Activated gamma-delta T cell treated with anti-CD3 and anti-CD28 coated beads, Interleukin-2, amount 50 U/mL, for 16 hours (primary cell): ENCODE results near the gene C1orf159.

Experiments used
- DNase-seq: peaks from one replicate; pipeline ENCODE4 v3.0.0-alpha.2; 2020; ENCODE audit warnings: low read depth

Gene C1orf159

DNA sequence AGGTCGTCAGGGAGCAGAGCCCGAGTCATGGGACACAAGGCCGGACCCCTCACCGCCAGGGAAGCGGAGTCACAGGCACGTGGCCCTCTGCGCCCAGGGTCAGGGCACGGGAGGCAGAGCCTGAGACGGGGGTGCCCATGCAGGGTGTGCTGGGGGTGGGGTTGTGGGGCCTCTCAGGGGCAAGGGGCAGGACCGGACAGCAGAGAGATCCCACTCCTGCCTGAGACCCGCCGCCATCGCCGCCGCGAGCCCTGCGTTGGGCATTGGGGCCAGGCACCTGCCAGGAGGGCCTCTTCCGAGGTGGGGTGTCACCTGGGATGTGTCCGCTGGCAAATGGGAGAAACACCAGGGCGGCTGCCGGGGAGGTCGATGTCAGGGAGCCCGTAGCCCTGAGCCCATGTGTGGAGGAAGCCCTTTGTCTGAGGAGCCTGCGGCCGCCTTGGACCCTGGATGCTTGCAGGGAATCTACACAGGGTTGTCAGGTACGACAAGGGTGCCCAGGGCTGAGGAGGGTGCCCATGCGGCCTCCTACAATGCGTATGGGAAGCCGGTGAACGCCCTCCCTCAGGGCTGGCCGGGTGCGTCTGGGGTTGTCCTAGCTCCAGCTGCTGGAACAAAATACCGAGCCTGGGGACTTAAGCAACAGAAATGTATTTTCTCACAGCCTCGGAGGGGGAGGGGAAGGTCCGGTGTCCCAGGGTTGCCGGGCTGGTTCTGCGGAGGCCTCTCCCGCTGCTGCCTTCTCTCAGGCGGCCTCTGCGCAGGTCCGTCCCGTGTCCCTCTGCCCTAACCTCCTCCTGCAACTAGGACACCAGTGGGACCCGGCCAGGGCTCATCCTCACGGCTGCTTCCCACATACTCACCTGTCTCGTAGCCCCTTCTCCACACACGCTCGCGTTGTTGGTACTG lies 16.4 kb upstream of the C1orf159 start:
- no peak for DNase-seq

DNA sequence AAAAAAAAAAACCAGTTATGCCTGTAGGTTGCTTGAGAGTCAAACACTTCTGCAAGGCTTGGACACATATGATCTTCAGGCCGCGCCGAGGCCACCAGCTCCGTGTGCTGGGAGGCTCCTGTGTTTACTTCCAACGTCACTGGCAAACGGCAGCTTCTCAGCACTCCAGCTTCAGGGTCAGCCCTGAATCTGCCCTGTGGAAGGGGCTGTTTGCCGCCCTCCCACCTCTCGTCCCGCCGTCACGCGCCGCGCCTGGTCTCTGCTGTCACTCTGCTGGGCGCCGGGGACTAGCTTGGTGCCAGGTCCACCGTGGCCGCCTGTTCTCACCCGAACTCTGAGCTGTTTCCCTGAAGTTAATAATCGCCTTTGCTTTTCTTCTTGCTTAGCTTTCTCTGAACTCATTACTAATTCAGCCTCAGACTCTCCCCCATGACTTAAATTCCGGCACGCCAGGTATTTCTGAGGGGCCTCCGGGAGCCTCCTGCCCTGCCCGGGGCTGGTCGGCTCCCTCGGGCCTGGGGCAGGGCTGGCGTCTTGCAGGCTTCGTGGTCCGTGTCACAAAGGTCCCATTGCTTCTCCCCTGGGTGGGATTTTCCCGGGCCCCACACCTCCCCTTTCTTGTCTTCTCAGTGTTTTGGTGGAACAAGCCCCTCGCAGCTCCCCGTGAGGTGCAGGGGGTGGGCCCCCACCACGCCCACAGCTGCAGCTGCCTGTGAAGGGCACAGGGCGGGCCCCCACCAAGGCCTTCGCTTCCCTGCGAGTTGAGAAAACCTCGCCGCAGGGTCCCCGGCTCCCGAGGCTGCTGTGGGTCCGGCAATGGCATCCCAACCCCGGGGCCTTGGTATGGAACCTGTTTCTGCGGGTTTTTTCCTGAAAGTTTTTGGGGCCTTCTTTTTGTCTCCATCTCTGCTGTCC lies 14.6 kb upstream of the C1orf159 start:
- DNase-seq, result no peak

DNA sequence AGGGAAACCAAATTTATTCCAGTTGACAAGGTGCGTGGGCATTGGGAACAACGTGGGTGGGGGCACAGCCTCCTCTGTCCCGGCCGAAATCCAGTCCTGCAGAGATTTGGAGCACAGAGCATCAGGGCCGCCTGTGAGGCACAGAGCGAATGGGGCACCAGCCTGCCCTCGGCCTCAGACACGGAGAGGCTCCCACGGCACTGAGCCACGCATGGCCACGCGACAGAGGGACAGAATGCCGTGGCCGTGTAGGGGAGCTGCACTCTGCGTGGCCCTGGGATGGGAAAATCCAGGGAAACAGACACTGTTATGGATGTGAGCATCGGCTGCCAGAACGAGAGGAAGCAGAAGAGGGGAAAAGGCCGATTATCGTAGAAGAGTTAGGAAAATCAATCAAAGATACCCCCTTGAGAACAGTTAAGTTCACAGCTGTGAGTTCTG lies 13.5 kb upstream of the C1orf159 start:
- no peak for DNase-seq

DNA sequence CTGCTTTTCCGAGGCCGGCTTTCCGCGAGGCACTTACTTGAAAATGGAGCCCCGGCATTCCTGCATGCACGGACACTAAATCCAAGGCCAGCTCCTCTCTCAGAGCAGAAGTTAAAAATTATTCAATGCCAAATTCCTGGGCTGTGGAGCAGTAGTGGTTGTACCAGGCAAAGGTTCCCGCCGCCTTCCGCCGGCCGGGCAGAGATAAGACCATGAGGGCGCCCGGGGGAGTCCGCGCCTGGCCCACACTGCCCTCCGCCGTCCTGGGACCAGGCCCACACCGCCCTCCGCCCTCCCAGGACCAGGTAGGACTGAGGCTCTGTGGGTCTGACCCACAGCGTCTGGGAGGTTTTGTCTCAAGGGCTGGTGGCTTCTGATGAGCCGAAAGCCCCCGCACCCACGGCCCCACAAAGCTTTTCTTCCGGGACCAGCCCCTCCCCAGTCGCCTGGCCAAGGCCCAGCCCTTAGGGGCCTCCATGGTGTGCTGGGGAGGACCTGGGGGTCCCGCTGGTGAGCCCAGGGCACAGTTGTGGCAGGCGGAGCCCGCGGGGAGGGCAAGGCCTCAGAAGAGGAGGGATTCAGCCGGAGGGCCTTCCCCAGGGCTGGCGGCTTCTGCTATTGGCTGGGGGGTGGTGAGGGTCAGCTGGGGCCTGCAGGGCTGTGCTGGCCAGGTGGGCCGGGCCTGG lies 12.7 kb upstream of the C1orf159 start:
- no peak for DNase-seq

DNA sequence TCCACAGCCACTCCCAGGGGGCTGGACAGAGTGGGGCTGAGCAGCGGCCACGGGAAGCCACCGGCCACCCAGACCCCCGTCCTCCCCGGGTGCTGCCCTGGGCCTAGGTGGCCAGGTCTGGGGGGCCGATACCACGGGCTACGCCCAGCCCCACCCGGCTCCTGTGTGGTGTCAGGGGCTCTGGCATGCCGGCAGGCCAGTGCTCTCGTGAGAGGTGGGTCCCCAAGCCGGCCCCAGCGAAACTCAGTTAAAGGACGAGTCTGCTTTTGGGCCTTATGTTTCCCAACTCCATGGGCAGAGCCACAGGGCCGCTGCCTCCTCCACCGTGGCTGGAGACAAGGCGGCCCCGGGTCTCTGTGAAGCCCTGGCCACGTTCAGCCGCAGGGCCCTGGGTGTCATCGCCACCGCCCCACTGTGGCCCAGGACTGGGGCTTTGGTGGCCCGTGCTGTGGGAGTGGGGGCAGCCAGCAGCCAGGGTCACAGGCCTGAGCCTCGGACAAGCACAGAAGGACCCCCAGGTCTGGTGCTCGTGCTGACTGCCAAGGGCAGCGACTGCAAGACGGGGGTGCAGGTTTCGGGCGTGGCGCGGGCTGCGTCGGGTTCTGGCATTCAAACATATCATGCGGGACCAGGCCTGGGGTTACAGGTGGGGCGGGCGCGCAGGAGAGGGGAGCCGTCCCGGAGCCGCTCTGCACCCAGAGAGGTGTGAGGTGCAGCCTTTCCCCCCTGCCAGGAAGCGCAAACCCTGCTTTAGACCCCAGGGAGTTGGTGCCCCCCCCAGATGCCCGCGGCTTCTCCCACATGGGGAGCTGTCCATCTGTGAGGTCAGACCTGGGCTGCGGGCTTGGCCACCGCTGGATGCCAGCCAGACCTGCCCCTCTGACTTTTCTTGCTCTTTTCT lies 11.9 kb upstream of the C1orf159 start:
- DNase-seq, result no peak

DNA sequence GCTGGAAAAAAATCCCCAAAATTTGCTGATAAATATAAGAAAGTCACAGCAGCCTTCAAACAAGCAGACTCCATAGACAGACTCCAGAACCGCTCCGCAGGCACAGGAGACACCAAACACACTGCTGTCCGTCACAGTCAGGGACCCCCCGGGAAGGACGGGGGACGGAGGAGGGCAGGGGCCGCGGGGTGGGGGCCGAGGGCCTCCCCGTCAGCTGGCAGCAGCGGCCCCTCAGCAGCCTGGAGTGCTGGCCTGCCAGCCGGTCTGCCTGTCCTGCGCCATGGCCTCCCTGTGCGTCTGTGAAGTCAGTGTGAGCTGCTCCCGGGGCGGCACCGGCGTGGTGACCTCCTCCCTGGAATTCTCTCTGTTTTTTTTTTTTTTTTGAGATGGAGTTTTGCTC lies 10.1 kb upstream of the C1orf159 start:
- DNase-seq, result no peak

DNA sequence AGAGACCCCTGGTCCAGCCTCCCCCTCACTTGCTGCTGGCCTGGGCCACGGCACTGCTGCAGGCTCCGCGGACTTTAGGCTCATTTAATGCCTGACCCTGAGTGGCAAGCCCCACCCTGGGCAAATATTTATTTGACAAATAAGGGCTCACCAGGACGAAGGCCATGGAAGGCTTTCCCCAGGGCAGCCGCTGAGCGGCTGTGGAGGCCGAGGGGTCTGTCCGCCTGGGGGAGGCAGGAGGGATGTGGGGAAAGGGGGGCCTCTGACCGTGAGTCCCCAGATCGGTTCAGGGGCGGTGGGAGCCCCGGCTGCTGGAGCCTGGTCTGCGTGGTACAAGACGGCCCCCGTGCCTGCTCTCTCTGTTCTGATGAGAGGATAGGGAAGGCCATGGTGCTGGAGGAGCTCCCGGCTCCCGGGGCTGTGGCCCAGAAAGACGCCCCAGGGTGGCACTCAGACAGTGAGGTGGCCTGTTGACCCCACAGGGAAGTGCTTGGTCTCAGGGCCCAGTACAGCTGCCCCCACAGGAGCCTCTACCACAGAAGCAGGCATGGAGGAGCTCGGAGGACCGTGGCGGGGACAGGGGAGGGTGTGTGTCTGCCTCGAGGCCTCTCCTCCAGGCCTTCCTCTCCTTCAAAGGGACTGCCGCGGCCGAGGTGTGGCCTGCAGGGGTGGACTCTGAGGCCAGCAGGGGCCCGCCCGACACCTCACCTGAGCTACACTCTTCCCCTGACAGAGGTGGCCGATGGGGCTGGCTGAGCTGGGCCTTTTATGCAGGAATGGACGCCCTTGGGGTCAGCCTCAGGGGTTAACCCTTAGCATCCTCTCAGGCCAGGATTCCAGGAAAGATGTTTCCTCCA lies 9.1 kb upstream of the C1orf159 start:
- DNase-seq, result no peak

DNA sequence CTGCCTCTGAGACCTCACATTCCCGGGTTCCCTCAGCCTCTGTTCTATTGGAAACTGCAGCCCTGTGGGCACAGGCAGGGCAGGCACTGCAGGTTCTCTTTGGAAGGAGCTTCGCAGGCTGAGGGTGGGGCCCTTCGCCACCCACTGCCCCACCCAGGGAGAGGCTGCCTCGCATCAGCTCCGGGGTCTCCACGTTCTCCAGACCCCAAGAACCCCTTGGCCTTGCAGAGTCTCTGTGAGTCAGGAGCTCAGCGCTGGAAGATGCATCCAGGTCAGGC lies 8.6 kb upstream of the C1orf159 start:
- DNase-seq, result no peak

DNA sequence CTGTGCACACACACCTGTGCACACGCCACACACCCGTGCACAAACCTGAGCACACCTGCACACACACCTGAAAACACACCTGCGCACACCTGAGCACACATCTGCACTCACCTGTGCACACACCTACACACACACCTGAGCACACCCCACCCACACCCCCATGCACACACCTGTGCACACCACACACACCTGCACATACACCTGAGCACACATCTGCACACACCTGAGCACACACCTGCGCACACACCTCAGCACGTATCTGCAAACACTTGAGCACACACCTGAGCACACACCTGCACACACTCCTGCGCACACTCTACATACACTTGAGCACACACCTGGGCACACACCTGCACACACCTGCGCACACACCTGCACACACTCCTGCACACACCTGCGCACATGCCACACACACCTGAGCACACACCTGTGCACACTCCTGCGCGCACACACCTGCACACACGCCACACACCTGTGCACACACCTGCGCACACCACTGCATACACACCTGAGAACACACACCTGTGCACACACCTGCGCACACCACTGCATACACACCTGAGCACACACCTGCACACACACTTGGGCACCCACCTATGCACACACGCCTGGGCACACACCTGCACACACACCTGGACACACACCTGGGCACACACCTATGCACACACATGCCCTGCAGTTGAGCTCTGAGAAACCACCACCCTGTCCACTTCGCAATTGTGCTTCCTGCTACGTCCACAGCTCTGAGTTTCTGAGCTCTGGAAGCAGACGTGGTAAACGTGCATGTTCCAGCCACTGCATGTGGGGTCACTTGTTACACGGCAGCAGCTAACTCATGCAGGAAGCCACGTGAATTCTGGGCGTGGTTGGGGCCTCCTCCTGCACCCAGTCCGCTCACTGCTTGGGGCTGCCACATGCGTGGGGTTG lies 8.0 kb upstream of the C1orf159 start:
- DNase-seq, result no peak

DNA sequence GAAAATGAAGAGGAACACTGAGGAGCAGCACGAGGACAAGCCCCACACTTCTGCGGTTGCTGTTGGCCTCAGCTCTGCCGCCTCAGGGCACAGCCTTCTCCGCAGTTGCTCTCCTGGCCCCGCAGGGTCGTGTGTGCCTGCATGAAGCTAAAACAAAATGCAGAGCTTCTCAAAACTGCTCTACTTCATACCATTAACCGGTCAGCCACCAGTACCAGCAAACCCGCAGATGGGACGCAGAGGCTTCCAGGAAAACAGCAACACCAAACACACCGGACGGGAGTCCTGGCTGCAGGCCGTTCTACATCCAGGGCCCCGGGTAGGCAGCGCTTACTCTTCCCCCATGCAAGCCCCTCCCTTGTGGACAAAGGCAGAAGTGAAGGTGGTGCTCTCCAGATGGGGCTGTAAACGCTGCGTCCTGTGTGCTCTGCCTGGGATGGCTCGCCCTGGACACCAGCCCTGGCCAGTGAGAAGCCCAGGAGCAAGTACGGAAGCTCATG lies 7.1 kb upstream of the C1orf159 start:
- DNase-seq, result no peak

DNA sequence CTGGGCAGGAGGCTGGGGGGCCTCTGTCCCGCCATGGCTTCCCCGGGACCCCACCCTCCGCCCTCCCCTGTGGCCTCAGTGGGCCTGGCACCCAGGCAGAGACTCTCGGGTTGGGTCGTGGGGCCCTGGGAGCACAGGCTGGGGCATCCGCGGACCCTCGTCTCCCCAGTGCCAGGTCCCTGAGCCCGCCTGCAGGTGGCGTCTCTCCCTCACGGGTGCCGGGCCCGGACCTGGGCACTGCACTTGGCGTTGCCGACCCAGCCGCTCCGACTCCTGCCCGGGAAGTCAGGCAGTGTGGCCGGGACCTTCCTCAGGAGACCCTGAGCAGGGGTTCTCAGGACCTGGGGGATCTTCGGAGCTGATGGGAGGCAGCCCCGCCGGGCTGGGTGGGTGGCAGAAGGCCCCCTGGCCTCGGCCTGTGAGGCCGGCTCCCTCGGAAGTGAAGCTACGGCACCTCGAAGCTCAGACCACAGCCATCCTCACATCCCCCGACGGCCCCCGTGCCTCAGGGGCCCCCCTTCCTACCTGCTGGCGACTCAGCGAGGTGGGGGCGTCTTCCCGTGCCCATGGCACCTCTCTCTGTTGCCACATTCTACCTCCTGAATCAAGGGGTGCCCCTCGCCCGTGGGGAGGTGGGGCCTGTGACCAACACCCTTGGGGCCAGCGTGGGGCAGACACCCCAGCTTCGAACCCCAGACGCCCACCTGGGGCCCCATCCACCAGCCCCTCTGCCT lies 6.4 kb upstream of the C1orf159 start:
- peak; percentile 77 for DNase-seq

DNA sequence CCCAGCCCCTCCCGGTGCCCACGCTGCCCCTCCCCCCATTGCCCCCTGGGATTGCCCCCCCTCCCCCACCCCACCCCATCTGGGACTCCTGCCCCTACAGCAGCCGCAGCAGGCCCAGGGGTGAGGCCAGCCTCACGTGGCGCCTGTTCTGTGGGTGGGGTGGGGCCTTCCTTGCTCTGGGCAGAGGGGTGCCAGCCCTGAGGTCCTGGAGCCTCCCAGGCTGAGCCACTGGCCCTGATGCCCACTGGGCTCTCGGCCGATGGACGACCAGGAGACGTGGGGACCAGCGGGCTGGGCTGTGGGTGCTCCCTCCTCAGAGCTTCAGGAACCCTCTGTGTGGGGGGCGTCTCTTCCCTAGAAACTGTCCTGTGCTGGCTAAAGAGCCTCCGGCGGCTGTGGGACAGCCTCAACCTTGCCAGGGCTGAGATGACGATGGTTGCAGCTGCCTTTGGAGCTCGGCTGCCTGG lies 5.8 kb upstream of the C1orf159 start:
- DNase-seq, result no peak

DNA sequence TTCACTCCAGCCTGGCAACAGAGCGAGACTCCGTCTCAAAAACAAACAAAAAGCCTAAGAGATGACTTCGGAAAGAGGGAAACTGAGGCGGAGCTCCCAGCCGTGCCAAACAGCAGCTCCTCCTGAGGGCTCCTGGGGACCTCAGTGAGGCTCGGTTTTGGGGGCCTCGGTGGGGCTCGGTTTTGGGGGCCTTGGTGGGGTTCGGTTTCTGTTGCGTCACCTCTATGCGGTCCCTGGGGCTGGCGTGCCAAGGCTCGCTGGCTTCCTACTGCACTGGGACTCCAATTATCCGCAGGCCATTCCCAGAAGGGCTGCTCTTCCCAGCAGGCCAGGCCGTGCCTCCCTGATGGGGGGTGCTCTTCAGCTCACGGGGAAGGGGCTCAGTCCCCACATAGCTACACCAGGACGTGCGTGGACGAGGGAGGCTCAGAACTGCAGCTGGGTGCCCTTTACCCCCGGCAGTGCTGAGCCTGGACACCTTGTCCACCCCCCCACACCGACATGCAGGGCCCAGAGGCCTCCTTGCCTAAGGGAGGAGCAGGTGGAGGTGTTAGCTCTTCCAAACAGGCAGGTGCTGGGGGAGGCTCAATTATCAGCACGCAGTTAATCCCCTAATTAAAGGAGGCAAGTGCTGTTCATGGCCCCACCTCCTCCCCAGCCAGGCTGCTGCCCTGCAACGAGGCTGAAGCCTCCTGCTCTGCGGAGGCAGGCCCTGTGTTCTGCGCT lies 5.1 kb upstream of the C1orf159 start:
- no peak for DNase-seq

DNA sequence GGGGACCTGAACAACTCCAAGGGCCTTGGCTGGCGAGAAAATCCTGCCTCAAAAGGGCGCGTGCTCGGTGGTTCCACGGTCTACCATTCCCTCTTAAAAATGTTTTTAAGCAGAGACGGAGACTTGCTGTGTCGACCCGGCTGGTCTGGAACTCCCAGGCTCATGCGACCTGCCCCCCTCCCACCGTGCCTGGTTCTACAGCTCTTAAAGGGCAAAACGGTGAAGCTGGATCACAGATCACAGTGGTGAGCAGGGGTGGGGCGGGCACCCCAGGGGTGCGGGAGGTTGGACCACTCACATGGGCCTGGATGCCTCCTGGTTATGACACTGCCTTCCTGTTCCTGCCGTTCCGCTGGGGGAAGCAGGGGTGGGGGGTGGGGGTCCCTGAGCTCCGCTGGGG lies 4.2 kb upstream of the C1orf159 start:
- no peak for DNase-seq

DNA sequence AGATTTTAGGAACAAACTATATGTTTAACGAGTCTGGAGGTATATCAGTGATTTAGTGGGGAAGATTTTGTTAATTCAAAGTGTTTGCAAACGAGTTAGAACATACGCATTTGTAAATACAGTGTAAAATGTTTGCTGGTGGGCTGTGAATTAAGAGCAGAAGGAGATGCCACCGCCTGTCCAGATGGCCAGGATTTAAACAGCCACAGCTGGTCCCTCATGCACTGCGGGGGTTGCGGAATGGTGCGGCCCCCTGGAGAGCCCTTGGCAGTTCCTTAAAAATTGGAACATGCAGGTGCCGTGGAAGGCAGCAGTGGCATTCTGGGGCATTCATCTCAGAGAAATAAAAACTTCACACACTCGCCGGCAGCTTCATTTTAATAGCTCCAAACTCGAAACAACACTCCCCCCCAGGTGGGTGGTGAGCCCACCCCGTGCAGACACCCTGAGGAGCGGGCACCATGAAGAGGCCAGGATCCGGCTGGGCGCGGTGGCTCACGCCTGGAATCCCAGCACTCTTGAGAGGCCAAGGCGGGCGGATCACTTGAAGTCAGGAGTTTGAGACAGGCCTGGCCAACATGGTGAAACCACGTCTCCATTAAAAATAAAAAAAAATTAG lies 3.5 kb upstream of the C1orf159 start:
- no peak for DNase-seq

DNA sequence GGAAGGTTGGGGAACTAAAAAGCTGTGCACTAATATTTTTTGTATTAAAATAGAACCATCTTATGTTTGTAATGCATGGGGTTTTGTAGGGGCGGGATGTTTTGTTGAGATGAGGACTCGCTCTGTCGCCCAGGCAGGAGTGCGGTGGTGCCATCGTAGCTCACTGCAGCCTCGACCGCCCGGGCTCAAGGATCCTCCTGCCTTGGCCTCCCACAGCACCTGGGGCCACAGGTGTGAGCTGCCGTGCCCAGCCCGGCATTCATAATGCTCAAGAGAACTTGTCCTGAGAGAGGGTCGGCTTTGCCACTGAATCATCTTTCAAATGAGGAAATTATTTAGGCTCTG lies 3.0 kb upstream of the C1orf159 start:
- no peak for DNase-seq
